HEK293T (cell line): ENCODE data around the gene NBL1.

ENCODE experiments used
- CTCF ChIA-PET: fragments of 350-600 bp; formaldehyde crosslinking; extraction: SDS; loops from one replicate; lab custom pipeline; 2021; ENCODE audit warnings: antibody characterized with exemption, inconsistent platforms; lab: Yijun Ruan, JAX
- POLR2A ChIA-PET: fragments of 350-600 bp; formaldehyde crosslinking; extraction: SDS; loops from one replicate; lab custom pipeline; 2020; ENCODE audit warnings: antibody characterized with exemption, inconsistent platforms; lab: Yijun Ruan, JAX
- DNase-seq: peaks from one replicate; pipeline ENCODE4 v3.0.0; 2012; ENCODE audit warnings: mixed read lengths; ENCODE audit errors: extremely low spot score
- ARNT ChIP-seq: fragments of 450-650 bp; IDR thresholded peaks from 2 replicates; pipeline ENCODE4 v1.6.1; 2017; ENCODE audit warnings: mild to moderate bottlenecking
- BHLHE40 ChIP-seq: fragments of 450-650 bp; IDR thresholded peaks from 2 replicates; pipeline ENCODE4 v1.6.1; 2016; ENCODE audit warnings: mild to moderate bottlenecking, moderate library complexity, borderline replicate concordance
- CTBP1 ChIP-seq: fragments of 450-650 bp; IDR thresholded peaks from 2 replicates; pipeline ENCODE4 v1.6.1; 2016; ENCODE audit warnings: borderline replicate concordance
- ELF4 ChIP-seq: fragments of 450-650 bp; IDR thresholded peaks from 2 replicates; pipeline ENCODE4 v1.6.1; 2017; ENCODE audit warnings: antibody characterized with exemption
- FOXA1 ChIP-seq: fragments of 450-650 bp; IDR thresholded peaks from 2 replicates; pipeline ENCODE4 v1.6.1; 2016; ENCODE audit warnings: mild to moderate bottlenecking
- FOXK2 ChIP-seq: fragments of 450-650 bp; IDR thresholded peaks from 2 replicates; pipeline ENCODE4 v1.6.1; 2016; ENCODE audit warnings: mild to moderate bottlenecking
- FOXM1 ChIP-seq: fragments of 450-650 bp; IDR thresholded peaks from 2 replicates; pipeline ENCODE4 v1.6.1; 2017; ENCODE audit warnings: mild to moderate bottlenecking, borderline replicate concordance
- HDGF ChIP-seq: fragments of 450-650 bp; IDR thresholded peaks from 2 replicates; pipeline ENCODE4 v1.6.1; 2017; ENCODE audit warnings: antibody characterized with exemption, borderline replicate concordance
- L3MBTL2 ChIP-seq: fragments of 450-650 bp; conservative IDR thresholded peaks from 2 replicates; pipeline ENCODE4 v1.6.1; 2016; ENCODE audit warnings: mild to moderate bottlenecking
- LEF1 ChIP-seq: fragments of 450-650 bp; IDR thresholded peaks from 2 replicates; pipeline ENCODE4 v1.6.1; 2017; ENCODE audit warnings: mild to moderate bottlenecking, borderline replicate concordance
- NFRKB ChIP-seq: fragments of 450-650 bp; IDR thresholded peaks from 2 replicates; pipeline ENCODE4 v1.6.1; 2016; ENCODE audit warnings: mild to moderate bottlenecking, moderate library complexity
- SP1 ChIP-seq: fragments of 450-650 bp; IDR thresholded peaks from 2 replicates; pipeline ENCODE4 v1.6.1; 2017
- SUZ12 ChIP-seq: fragments of 450-650 bp; IDR thresholded peaks from 2 replicates; pipeline ENCODE4 v1.6.1; 2016; ENCODE audit warnings: mild to moderate bottlenecking
- TARDBP ChIP-seq: fragments of 450-650 bp; IDR thresholded peaks from 2 replicates; pipeline ENCODE4 v1.6.1; 2016
- ZNF384 ChIP-seq: fragments of 450-650 bp; IDR thresholded peaks from 2 replicates; pipeline ENCODE4 v1.6.1; 2016
- TF ChIP-seq, protein P1 (sequence below): fragments of 450-650 bp; IDR thresholded peaks from 2 replicates; pipeline ENCODE4 v1.6.1; 2016

Gene NBL1

DNA sequence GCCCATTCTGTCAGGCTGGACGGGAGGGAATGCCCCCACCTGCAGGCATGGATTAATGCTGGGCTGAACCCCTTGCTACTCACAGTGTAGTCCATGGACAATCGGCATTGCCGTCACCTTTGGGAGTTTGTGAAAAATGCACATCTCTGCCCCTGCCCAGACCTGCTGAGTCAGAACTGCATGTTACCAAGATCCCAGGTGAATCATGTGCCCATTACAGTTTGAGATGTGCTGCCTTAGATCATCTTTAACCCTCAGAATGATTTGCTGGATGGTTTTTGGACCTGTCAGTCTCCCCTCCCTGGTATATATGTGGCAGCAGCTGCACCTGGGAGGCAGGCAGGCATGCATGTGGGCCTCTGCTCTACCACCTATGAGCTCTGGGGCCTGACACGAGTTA, 35.6 kb downstream of the NBL1 start:
- CTCF ChIA-PET = no interaction called here
- TF ChIP-seq SUZ12 (no peak), FOXM1 (no peak), ZNF384 (no peak), CTBP1 (no peak), FOXK2 (no peak), LEF1 (no peak), BHLHE40 (no peak), TARDBP (no peak), SP1 (no peak), HDGF (no peak), FOXA1 (no peak), ARNT (no peak), NFRKB (no peak), ELF4 (no peak), L3MBTL2 (no peak)
- TF ChIP-seq, protein P1, sequence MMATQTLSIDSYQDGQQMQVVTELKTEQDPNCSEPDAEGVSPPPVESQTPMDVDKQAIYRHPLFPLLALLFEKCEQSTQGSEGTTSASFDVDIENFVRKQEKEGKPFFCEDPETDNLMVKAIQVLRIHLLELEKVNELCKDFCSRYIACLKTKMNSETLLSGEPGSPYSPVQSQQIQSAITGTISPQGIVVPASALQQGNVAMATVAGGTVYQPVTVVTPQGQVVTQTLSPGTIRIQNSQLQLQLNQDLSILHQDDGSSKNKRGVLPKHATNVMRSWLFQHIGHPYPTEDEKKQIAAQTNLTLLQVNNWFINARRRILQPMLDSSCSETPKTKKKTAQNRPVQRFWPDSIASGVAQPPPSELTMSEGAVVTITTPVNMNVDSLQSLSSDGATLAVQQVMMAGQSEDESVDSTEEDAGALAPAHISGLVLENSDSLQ = no peak
- POLR2A ChIA-PET = interaction anchor here (1.3 kb wide), 1 partner anchor 11 kb away, joined by 3 read pairs; no protein-coding TSS in a partner anchor
- no peak for DNase-seq

DNA sequence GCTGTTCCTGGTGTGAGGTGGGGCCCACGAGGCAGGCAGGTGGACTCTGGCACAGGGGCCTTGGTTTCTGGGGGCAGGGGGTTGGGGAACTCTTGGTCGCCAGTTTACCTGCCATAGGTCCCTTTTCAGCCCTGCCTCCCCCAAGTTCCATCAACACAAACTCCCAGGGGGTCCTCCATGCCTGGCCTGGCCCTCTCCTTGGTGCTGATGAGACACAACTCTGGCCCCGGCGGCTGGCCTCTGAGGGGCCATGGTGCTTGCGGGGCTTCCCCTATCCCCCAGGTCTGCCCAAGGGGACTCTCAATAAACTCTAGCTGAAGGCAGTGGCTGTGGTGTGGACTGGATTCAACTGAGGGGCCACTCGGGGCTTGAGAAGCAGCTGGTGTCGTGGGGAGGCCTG, 36.5 kb downstream of the NBL1 start:
- CTCF ChIA-PET = interaction anchor here (1.6 to 1.9 kb wide), 2 partner anchors 19 to 35 kb away, joined by 5 read pairs; no protein-coding TSS in a partner anchor
- POLR2A ChIA-PET = interaction anchor here (1.3 kb wide), 1 partner anchor 12 kb away, joined by 3 read pairs; no protein-coding TSS in a partner anchor
- DNase-seq = no peak
- TF ChIP-seq FOXA1 (no peak), FOXK2 (no peak), SP1 (no peak), CTBP1 (no peak), L3MBTL2 (no peak), TARDBP (no peak), SUZ12 (no peak), BHLHE40 (no peak), NFRKB (no peak), ELF4 (no peak), HDGF (no peak), ARNT (no peak), ZNF384 (no peak), LEF1 (no peak), FOXM1 (no peak)
- TF ChIP-seq, protein P1 = no peak

DNA sequence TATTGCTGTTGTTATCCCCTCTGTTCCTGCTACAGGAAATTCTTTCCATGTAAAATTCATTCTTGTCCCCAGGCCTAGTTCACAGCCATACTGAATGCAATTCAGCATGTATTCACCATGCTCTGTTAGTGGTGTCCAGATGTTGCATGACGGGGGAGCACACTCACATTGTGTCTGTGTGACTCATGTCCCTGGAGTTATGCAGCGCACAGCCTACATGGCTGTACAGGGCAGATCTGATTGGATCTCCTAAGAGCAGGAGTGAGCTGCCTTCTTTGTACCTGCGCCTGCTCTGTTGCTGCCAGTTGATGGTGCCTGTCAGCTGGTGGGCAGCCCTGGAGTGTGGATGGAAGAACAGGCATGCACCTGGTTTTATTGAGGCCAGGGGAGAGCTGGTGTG, 38.1 kb downstream of the NBL1 start:
- TF ChIP-seq SP1 (no peak), ARNT (no peak), L3MBTL2 (no peak), ELF4 (no peak), HDGF (no peak), TARDBP (no peak), FOXA1 (no peak), NFRKB (no peak), FOXK2 (no peak), SUZ12 (no peak), FOXM1 (no peak), CTBP1 (no peak), ZNF384 (no peak), BHLHE40 (no peak), LEF1 (no peak)
- TF ChIP-seq, protein P1 = no peak
- ChIA-PET CTCF (interaction anchor here (1.3 to 1.9 kb wide), 2 partner anchors 16 to 20 kb away, joined by 4 to 5 read pairs; no protein-coding TSS in a partner anchor), POLR2A (no interaction called here)
- no peak for DNase-seq

DNA sequence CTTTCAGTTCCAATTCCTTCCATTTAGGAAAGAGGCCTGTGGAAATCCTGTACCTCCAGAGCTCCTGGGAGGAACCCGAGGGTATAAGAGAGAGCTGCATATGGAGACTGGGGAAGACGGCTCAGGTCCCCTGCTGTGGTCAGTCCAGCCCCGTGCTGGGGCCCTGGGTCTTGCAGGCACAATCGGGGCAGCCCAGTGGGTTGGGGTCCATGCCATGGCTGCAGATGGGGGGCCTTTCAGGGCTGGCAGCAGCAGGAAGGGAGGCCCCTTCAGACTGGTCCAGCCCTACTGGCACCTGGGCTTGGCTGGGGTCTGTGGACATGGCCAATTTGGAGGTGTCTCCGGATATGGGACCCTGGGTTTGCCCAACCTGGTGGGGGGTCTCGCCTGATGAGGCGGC, 38.8 kb downstream of the NBL1 start:
- POLR2A ChIA-PET = no interaction called here
- TF ChIP-seq, protein P1 = no peak
- no peak for TF ChIP-seq BHLHE40
- no peak for TF ChIP-seq ELF4
- TF ChIP-seq ZNF384 = no peak
- TF ChIP-seq ARNT = no peak
- no peak for TF ChIP-seq CTBP1
- TF ChIP-seq FOXK2 = no peak
- no peak for TF ChIP-seq SP1
- no peak for TF ChIP-seq TARDBP
- TF ChIP-seq HDGF = no peak
- no peak for TF ChIP-seq SUZ12
- TF ChIP-seq L3MBTL2 = no peak
- TF ChIP-seq NFRKB = no peak
- TF ChIP-seq LEF1 = no peak
- no peak for TF ChIP-seq FOXA1
- no peak for TF ChIP-seq FOXM1
- CTCF ChIA-PET = no interaction called here
- DNase-seq = no peak

DNA sequence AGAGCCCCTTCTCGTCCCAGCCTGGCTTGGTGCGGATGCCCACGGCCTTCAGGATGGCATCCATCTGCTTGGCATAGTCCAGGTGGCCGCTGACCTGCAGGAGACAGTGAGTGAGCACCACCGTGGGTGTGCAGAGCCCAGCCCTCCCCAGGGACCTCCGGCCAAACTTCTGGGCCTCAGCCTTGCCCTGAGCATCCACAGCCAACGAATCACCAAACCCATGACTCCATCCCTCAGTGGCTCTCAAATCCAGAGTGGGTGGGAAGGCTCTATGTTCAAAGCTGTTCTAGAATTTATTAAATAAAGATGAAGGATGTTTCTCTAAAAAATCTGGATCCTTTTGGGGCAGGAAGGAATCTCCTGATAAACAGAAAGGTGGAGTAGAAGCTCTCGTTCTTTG, 39.2 kb downstream of the NBL1 start:
- CTCF ChIA-PET = no interaction called here
- POLR2A ChIA-PET = no interaction called here
- no peak for DNase-seq
- TF ChIP-seq SP1 (no peak), TARDBP (no peak), LEF1 (no peak), FOXK2 (no peak), SUZ12 (no peak), CTBP1 (no peak), FOXM1 (no peak), L3MBTL2 (no peak), FOXA1 (no peak)
- TF ChIP-seq, protein P1 = no peak
